ENCODE data around the gene SPDYE17. TPM values are rescaled to one million over a fixed set of nuclear protein-coding genes. Genes with fewer than 3 reads are reported as not detected.
"Not testable (repeated sequence)": the region's sequence is repeated elsewhere in the genome, so short reads cannot be mapped to it uniquely, and the experiment has no call there.

SPDYE17 gene
- total RNA-seq, 1 donor from 2014 or later = not detected

GRCh38 chr7:76982501-76982900 lies 49.7 kb downstream of the SPDYE17 start:
- not testable (repeated sequence) for H3K27me3 Mint-ChIP-seq; H3K27ac Mint-ChIP-seq; DNase-seq (ENCODE audit: low spot score, unreplicated experiment); H3K36me3 Mint-ChIP-seq (ENCODE audit: insufficient read depth); H3K4me3 Mint-ChIP-seq (ENCODE audit: low read depth); H3K4me1 Mint-ChIP-seq (ENCODE audit: low read depth); H3K9me3 Mint-ChIP-seq (ENCODE audit: low read depth)

- not testable (repeated sequence) for H3K4me1 Mint-ChIP-seq (ENCODE audit: low read depth); H3K27ac Mint-ChIP-seq; H3K9me3 Mint-ChIP-seq (ENCODE audit: low read depth); H3K4me3 Mint-ChIP-seq (ENCODE audit: low read depth); H3K36me3 Mint-ChIP-seq (ENCODE audit: insufficient read depth); H3K27me3 Mint-ChIP-seq; DNase-seq (ENCODE audit: low spot score, unreplicated experiment)
These were observed 50.8 kb downstream of the SPDYE17 start for GRCh38 chr7:76981187-76981970.

- not testable (repeated sequence) for H3K9me3 Mint-ChIP-seq (ENCODE audit: low read depth); H3K27me3 Mint-ChIP-seq; DNase-seq (ENCODE audit: low spot score, unreplicated experiment); H3K4me3 Mint-ChIP-seq (ENCODE audit: low read depth); H3K4me1 Mint-ChIP-seq (ENCODE audit: low read depth); H3K27ac Mint-ChIP-seq; H3K36me3 Mint-ChIP-seq (ENCODE audit: insufficient read depth)
These were observed 51.6 kb downstream of the SPDYE17 start for GRCh38 chr7:76980576-76980975.

- not testable (repeated sequence) for H3K4me1 Mint-ChIP-seq (ENCODE audit: low read depth); H3K27me3 Mint-ChIP-seq; H3K36me3 Mint-ChIP-seq (ENCODE audit: insufficient read depth)
These were observed 54.3 kb downstream of the SPDYE17 start for GRCh38 chr7:76977761-76978367.

GRCh38 chr7:76974793-76975579 lies 57.2 kb downstream of the SPDYE17 start:
- H3K4me3 Mint-ChIP-seq (ENCODE audit: low read depth); H3K4me1 Mint-ChIP-seq (ENCODE audit: low read depth): not testable (repeated sequence)

More at GRCh38 chr7:76977761-76978367, 54.3 kb downstream of the SPDYE17 start:
- not testable (repeated sequence) for H3K27ac Mint-ChIP-seq; H3K9me3 Mint-ChIP-seq (ENCODE audit: low read depth); H3K4me3 Mint-ChIP-seq (ENCODE audit: low read depth); DNase-seq (ENCODE audit: low spot score, unreplicated experiment)

GRCh38 chr7:76974336-76974735 lies 57.8 kb downstream of the SPDYE17 start:
- not testable (repeated sequence) for H3K27me3 Mint-ChIP-seq; H3K27ac Mint-ChIP-seq; H3K4me1 Mint-ChIP-seq (ENCODE audit: low read depth); DNase-seq (ENCODE audit: low spot score, unreplicated experiment); H3K36me3 Mint-ChIP-seq (ENCODE audit: insufficient read depth); H3K9me3 Mint-ChIP-seq (ENCODE audit: low read depth); H3K4me3 Mint-ChIP-seq (ENCODE audit: low read depth)

More at GRCh38 chr7:76974793-76975579, 57.2 kb downstream of the SPDYE17 start:
- not testable (repeated sequence) for H3K27me3 Mint-ChIP-seq; H3K36me3 Mint-ChIP-seq (ENCODE audit: insufficient read depth); H3K27ac Mint-ChIP-seq; H3K9me3 Mint-ChIP-seq (ENCODE audit: low read depth); DNase-seq (ENCODE audit: low spot score, unreplicated experiment)

- not testable (repeated sequence) for H3K27ac Mint-ChIP-seq, H3K27me3 Mint-ChIP-seq
These were observed 59.8 kb downstream of the SPDYE17 start for GRCh38 chr7:76972391-76972790.

More at GRCh38 chr7:76972391-76972790, 59.8 kb downstream of the SPDYE17 start:
- not testable (repeated sequence) for DNase-seq (ENCODE audit: low spot score, unreplicated experiment); H3K4me1 Mint-ChIP-seq (ENCODE audit: low read depth); H3K9me3 Mint-ChIP-seq (ENCODE audit: low read depth); H3K4me3 Mint-ChIP-seq (ENCODE audit: low read depth); H3K36me3 Mint-ChIP-seq (ENCODE audit: insufficient read depth)

Other genes starting within 250 kb of the SPDYE17 start
- 0.60 and 0.93 TPM in 2 replicates for gene SPDYE18, start 30.2 kb upstream of the SPDYE17 start, total RNA-seq
- gene CCDC146, start 90.3 kb upstream of the SPDYE17 start, total RNA-seq = 14.8 TPM in 2 replicates
- gene FGL2, start 167.5 kb upstream of the SPDYE17 start, total RNA-seq = not detected in 2 replicates